UCSD-AML1 (cell line): Measurements from ENCODE around the gene DKK3.

Experiments
- DNase-seq: peaks from one replicate; lab custom pipeline; 2025; ENCODE audit not compliant: unreplicated experiment; lab: John Stamatoyannopoulos, UW

Gene DKK3

GRCh38 chr11:11983427-11983826 is 25.0 kb downstream of the DKK3 start:
- no peak for DNase-seq

- DNase-seq: no peak
Measured at GRCh38 chr11:11982975-11983374, 25.5 kb downstream of the DKK3 start.

- no peak for DNase-seq
Measured at GRCh38 chr11:11982461-11982860, 26.0 kb downstream of the DKK3 start.

GRCh38 chr11:11981840-11982239 is 26.6 kb downstream of the DKK3 start:
- DNase-seq: no peak

- DNase-seq: no peak
Measured at GRCh38 chr11:11981364-11981763, 27.1 kb downstream of the DKK3 start.

- DNase-seq: no peak
Measured at GRCh38 chr11:11980841-11981308, 27.6 kb downstream of the DKK3 start.

GRCh38 chr11:11980200-11980599 is 28.2 kb downstream of the DKK3 start:
- no peak for DNase-seq

- no peak for DNase-seq
Measured at GRCh38 chr11:11979488-11980117, 28.8 kb downstream of the DKK3 start.

GRCh38 chr11:11978792-11979487 is 29.5 kb downstream of the DKK3 start:
- DNase-seq: no peak

- no peak for DNase-seq
Measured at GRCh38 chr11:11978098-11978637, 30.3 kb downstream of the DKK3 start.

GRCh38 chr11:11977206-11977938 is 31.1 kb downstream of the DKK3 start:
- DNase-seq: no peak

GRCh38 chr11:11976481-11977127 is 31.8 kb downstream of the DKK3 start:
- DNase-seq: no peak

GRCh38 chr11:11975201-11976092 is 33.0 kb downstream of the DKK3 start:
- no peak for DNase-seq

GRCh38 chr11:11973866-11974265 is 34.6 kb downstream of the DKK3 start:
- DNase-seq: no peak

GRCh38 chr11:11973361-11973800 is 35.0 kb downstream of the DKK3 start:
- no peak for DNase-seq

GRCh38 chr11:11972730-11973341 is 35.6 kb downstream of the DKK3 start:
- DNase-seq: no peak

- DNase-seq: no peak
Measured at GRCh38 chr11:11971906-11972547, 36.4 kb downstream of the DKK3 start.

GRCh38 chr11:11970556-11970955 is 37.9 kb downstream of the DKK3 start:
- no peak for DNase-seq
